Gastroesophageal sphincter (tissue), 4 donors: Measurements from ENCODE around the gene UMAD1. TPM values are rescaled to one million over a fixed set of nuclear protein-coding genes. Genes with fewer than 3 reads are reported as not detected.
"Not testable (repeated sequence)": the region's sequence is repeated elsewhere in the genome, so short reads cannot be mapped to it uniquely, and the experiment has no call there.

Experiments
- ATAC-seq: fragments of 150-250 bp; one replicate; pipeline ENCODE4 v1.9.1; 2016; ENCODE audit warnings: mild to moderate bottlenecking, moderate library complexity
- H3K27ac ChIP-seq, 4 donors: fragments of 200-600 bp; sonication (generic) in 3 of 4; 1 replicate in 3 of 4; 2 replicates in 1 of 4; pipeline ENCODE4 v1.5.1; 2016 to 2019
- H3K27me3 ChIP-seq: fragments of 200-600 bp; sonication (generic); one replicate; pipeline ENCODE4 v1.5.1; 2019
- H3K36me3 ChIP-seq, 2 donors: fragments of 200-600 bp; sonication (generic); one replicate each; pipeline ENCODE4 v1.5.1; 2019; ENCODE audit warnings: control low read depth in 1 of 2
- H3K4me1 ChIP-seq, 3 donors: fragments of 200-600 bp; sonication (generic); 1 replicate in 2 of 3; 2 replicates in 1 of 3; pipeline ENCODE4 v1.5.1; 2016 to 2019; ENCODE audit warnings: control low read depth in 2 of 3
- H3K4me3 ChIP-seq, 2 donors: fragments of 200-600 bp; sonication (generic); one replicate each; pipeline ENCODE4 v1.5.1; 2019; ENCODE audit warnings: mild to moderate bottlenecking in 1 of 2, moderate library complexity in 1 of 2
- H3K9me3 ChIP-seq, 3 donors: fragments of 200-600 bp; sonication (generic); one replicate each; pipeline ENCODE4 v1.5.1; 2017 to 2019; ENCODE audit warnings: control low read depth in 2 of 3
- CTCF ChIP-seq, 4 experiments: fragments of 200-600 bp in 2 of 4; fragments of 450-650 bp in 2 of 4; sonication (generic) in 1 of 4; IDR thresholded peaks; one replicate each; pipeline ENCODE4 v1.5.1; 2017 to 2019; ENCODE audit warnings: antibody characterized with exemption in 4 of 4, mild to moderate bottlenecking in 2 of 4, moderate library complexity in 2 of 4
- EP300 ChIP-seq: sonication (generic); formaldehyde crosslinking; IDR thresholded peaks from one replicate; pipeline ENCODE4 v1.6.1; 2017; ENCODE audit warnings: antibody characterized with exemption, mild to moderate bottlenecking
- POLR2A ChIP-seq, 2 donors: fragments of 450-650 bp; IDR thresholded peaks; one replicate each; pipeline ENCODE4 v1.6.1; 2017; ENCODE audit warnings: antibody characterized with exemption in 2 of 2, mild to moderate bottlenecking in 2 of 2, moderate library complexity in 1 of 2
- POLR2AphosphoS5 ChIP-seq: sonication (generic); formaldehyde crosslinking; IDR thresholded peaks from one replicate; pipeline ENCODE4 v1.6.1; 2017; ENCODE audit warnings: antibody characterized with exemption
- WGBS, 2 donors: methylation state at CpG; one replicate each; pipeline ENCODE4 v1.1.5; 2018; ENCODE audit warnings: low coverage in 1 of 2; 5-methylcytosine and 5-hydroxymethylcytosine counted together
- total RNA-seq, 4 donors: library from RNA; depleted of rRNA; stranded (reverse); fragments of >200 nt; gene quantifications; one replicate each; pipeline ENCODE4 v1.1.0, GENCODE V29; 2016

The UMAD1 gene
- total RNA-seq, 4 donors from 2014 or later, result 7.4 to 24.4 (median 15.9) TPM

- Histone ChIP-seq H3K4me1 (no peaks in the 10 kb centered on the region), H3K4me3 (no peak overlapping the region), H3K27ac (no peak overlapping the region), H3K9me3 (no peaks in the 10 kb centered on the region), H3K36me3 (peaks cover 0 to 9% of the 10 kb centered on the region in 2 donors), H3K27me3 (no peaks in the 10 kb centered on the region)
- WGBS, 2 donors, result 95% methylated on average over 3 of the region's 3 CpGs
- TF ChIP-seq EP300 (no peak), POLR2A (IDR thresholded peaks at IDR 0.05) (no peak), CTCF (IDR thresholded peaks at IDR 0.05) (no peak), POLR2AphosphoS5 (no peak)
- ATAC-seq, result no peak
These were observed 29.9 kb downstream of the UMAD1 start for GRCh38 chr7:7670490-7670889.

- Histone ChIP-seq H3K27me3 (no peaks in the 10 kb centered on the region), H3K36me3 (peaks cover 0 to 18% of the 10 kb centered on the region in 2 donors), H3K9me3 (no peaks in the 10 kb centered on the region), H3K4me3 (no peak overlapping the region), H3K27ac (no peak overlapping the region), H3K4me1 (no peaks in the 10 kb centered on the region)
- WGBS, 2 donors, result 52 to 56% methylated on average over 3 of the region's 3 CpGs
- no peak for ATAC-seq
- TF ChIP-seq POLR2A (IDR thresholded peaks at IDR 0.05), result no peak
- no peak for TF ChIP-seq EP300
- no peak for TF ChIP-seq POLR2AphosphoS5
- TF ChIP-seq CTCF (IDR thresholded peaks at IDR 0.05), result no peak
These were observed 30.8 kb downstream of the UMAD1 start for GRCh38 chr7:7671361-7671760.

DNA sequence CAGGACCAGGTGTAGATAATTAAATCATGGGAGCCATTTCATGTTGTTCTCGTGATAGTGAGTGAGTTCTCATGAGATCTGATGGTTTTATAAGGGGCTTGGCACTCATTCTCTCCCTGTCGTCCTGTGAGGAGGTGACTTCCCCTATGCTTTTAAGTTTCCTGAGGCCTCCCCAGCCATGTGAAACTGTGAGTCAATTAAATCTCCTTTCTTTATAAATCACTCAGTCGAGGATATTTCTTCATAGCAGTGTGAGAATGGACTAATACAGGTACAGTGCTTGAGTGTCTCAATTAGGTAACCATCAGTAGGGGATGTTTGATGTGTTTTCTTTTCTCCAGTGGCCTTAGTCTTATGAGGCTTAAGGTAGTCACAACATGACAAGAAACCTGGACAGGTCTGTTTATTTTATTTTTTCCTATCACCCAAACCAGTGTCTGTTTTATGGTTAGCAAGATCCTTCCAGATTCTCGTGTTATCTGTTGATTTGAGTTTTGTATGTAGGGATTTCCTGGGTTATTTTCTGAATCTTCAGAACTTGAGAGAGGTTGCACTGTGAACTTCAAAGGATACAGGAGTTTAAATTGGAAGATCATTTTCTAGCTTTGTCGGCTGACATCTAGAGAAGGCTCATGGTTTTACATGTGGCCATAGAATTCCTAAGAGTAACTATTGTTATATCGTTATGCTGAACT is 32.1 kb downstream of the UMAD1 start:
- WGBS, 2 donors, result 77 to 78% methylated on average over 5 to 6 of the region's 6 CpGs
- Histone ChIP-seq H3K27me3 (no peaks in the 10 kb centered on the region), H3K27ac (no peak overlapping the region), H3K36me3 (peaks cover 0 to 18% of the 10 kb centered on the region in 2 donors), H3K4me1 (no peaks in the 10 kb centered on the region), H3K9me3 (no peaks in the 10 kb centered on the region), H3K4me3 (no peak overlapping the region)
- TF ChIP-seq POLR2AphosphoS5 (no peak), EP300 (no peak), POLR2A (IDR thresholded peaks at IDR 0.05) (no peak), CTCF (IDR thresholded peaks at IDR 0.05) (no peak)
- ATAC-seq, result no peak

DNA sequence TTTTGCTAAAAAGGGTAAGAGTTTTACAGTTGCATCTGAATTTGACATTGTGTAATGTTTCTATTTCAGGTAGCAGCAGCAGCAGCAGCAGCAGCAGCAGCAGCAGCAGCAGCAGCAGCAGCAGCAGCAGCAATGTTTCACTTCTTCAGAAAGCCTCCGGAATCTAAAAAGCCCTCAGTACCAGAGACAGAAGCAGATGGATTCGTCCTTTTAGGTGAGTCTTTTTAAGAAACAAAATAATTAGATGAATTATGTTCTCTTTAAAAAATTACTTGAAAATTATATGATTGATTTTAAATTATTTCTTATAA is 32.6 kb downstream of the UMAD1 start:
- no peak overlapping the region for H3K4me3 ChIP-seq
- ATAC-seq, result no peak
- no peak for TF ChIP-seq CTCF (IDR thresholded peaks at IDR 0.05)
- TF ChIP-seq POLR2AphosphoS5, result no peak
- TF ChIP-seq POLR2A (IDR thresholded peaks at IDR 0.05), result no peak
- TF ChIP-seq EP300, result no peak
- no peaks in the 10 kb centered on the region for H3K9me3 ChIP-seq
- WGBS, 2 donors, result 60 to 72% methylated on average over 2 of the region's 2 CpGs
- H3K27me3 ChIP-seq, result no peaks in the 10 kb centered on the region
- no peak overlapping the region for H3K27ac ChIP-seq
- no peaks in the 10 kb centered on the region for H3K4me1 ChIP-seq
- peaks cover 0 to 18% of the 10 kb centered on the region in 2 donors for H3K36me3 ChIP-seq

DNA sequence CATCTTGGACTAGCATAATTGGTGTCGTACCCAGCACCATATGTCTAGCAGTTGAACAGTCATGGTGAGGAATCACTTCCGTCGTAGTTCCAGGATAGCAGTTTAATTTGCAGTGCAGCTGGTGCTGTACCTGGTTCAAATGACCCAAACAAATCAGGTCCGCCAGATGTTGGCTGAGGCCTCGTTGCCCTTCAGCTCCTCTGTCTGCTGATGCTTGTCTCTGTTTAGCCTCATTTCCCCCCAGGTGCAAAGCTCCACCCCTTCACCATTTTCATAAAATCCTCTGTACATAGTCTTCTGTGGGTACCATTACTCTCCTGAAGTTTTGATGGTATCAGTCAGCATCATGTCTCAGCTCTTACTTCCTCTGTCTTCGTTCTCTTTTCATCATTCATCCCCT is 35.1 kb downstream of the UMAD1 start:
- TF ChIP-seq POLR2AphosphoS5 (no peak), EP300 (no peak), CTCF (IDR thresholded peaks at IDR 0.05) (no peak), POLR2A (IDR thresholded peaks at IDR 0.05) (no peak)
- WGBS, 2 donors, result 80 to 87% methylated on average over 5 to 6 of the region's 6 CpGs
- no peak overlapping the region for H3K4me3 ChIP-seq
- peaks cover 0 to under 1% (median 0%) of the 10 kb centered on the region in 3 donors for H3K4me1 ChIP-seq
- no peak for ATAC-seq
- H3K27me3 ChIP-seq, result no peaks in the 10 kb centered on the region
- peaks cover 0 to 18% of the 10 kb centered on the region in 2 donors for H3K36me3 ChIP-seq
- H3K27ac ChIP-seq, result no peak overlapping the region
- no peaks in the 10 kb centered on the region for H3K9me3 ChIP-seq

DNA sequence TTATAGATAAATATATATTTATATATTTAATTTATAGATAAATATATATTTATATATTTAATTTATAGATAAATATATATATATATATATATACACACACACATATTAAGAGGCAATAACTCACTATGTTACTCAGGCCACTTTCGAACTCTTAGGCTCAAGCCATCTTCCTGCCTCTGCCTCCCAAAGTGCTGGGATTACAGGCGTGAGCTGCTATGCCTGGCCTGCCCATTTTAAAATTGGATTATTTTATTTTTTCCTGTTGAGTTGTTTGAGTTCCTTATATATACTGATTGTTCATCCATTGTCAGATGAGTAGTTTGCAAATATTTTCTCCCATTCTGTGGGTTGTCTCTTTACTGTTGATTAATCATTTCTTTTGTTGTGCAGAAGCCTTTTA is 39.1 kb downstream of the UMAD1 start:
- H3K36me3 ChIP-seq, result peaks cover 0 to 13% of the 10 kb centered on the region in 2 donors
- not testable (repeated sequence) for ATAC-seq, H3K27ac ChIP-seq, H3K4me3 ChIP-seq, H3K27me3 ChIP-seq, H3K9me3 ChIP-seq
- H3K4me1 ChIP-seq, result peaks cover 0 to 26% (median 3%) of the 10 kb centered on the region in 3 donors
- WGBS, 2 donors, result 94 to 100% methylated on average over 2 of the region's 2 CpGs
